MCF 10A (cell line): ENCODE measurements around the gene RIT1. TPM values are rescaled to one million over a fixed set of nuclear protein-coding genes. Genes with fewer than 3 reads are reported as not detected.

Experiments used
- BruUV-seq: library from RNA; stranded (reverse); fragments of 400-500 nt; replicated peaks from 2 replicates; lab custom pipeline; 2021; lab: Mats Ljungman, UMichigan
- CTCF ChIA-PET: fragments of 300-600 bp; sonication (Branson Sonifier 250); formaldehyde crosslinking; extraction: SDS; loops from one replicate; lab custom pipeline; 2021; ENCODE audit warnings: antibody characterized with exemption, inconsistent platforms; lab: Yijun Ruan, JAX
- POLR2A ChIA-PET: fragments of 300-600, 350-650 bp; sonication (Branson Sonifier 250); formaldehyde crosslinking; extraction: SDS; loops from one replicate; lab custom pipeline; 2020; ENCODE audit warnings: antibody characterized with exemption, inconsistent platforms; lab: Yijun Ruan, JAX
- DNase-seq: peaks from one replicate; pipeline ENCODE4 v3.0.0-alpha.2; 2018; ENCODE audit not compliant: unreplicated experiment
- H3K27ac Mint-ChIP-seq: one replicate; pipeline ENCODE4 v1.8.0; 2022; ENCODE audit warnings: mild to moderate bottlenecking, low read depth, mixed read lengths; ENCODE audit not compliant: unreplicated experiment
- H3K27me3 Mint-ChIP-seq: one replicate; pipeline ENCODE4 v1.8.0; 2022; ENCODE audit warnings: mixed read lengths; ENCODE audit not compliant: insufficient read depth, unreplicated experiment
- H3K36me3 Mint-ChIP-seq: one replicate; pipeline ENCODE4 v1.8.0; 2022; ENCODE audit warnings: mild to moderate bottlenecking, moderate library complexity, mixed read lengths; ENCODE audit not compliant: insufficient read depth, unreplicated experiment
- H3K4me1 Mint-ChIP-seq: one replicate; pipeline ENCODE4 v1.8.0; 2022; ENCODE audit warnings: mixed read lengths; ENCODE audit not compliant: insufficient read depth, unreplicated experiment
- H3K4me3 Mint-ChIP-seq: one replicate; pipeline ENCODE4 v1.8.0; 2022; ENCODE audit warnings: mild to moderate bottlenecking, moderate library complexity, mixed read lengths; ENCODE audit not compliant: unreplicated experiment
- H3K9me3 Mint-ChIP-seq: one replicate; pipeline ENCODE4 v1.8.0; 2022; ENCODE audit warnings: mixed read lengths; ENCODE audit not compliant: unreplicated experiment
- CTCF ChIP-seq: fragments of 200-600 bp; IDR thresholded peaks from one replicate; pipeline ENCODE4 v1.8.0; 2022; ENCODE audit warnings: antibody characterized with exemption, mild to moderate bottlenecking; ENCODE audit not compliant: unreplicated experiment
- intact Hi-C: fragments of 100-400 bp; cut with micrococcal nuclease; formaldehyde crosslinking; loops from 2 replicates; pipeline ENCODE4 v1.14.1; 2022
- total RNA-seq: library from RNA; stranded (reverse); gene quantifications from 2 replicates; pipeline ENCODE4 v1.2.3, GENCODE V29; 2022

The RIT1 gene
- total RNA-seq, 1 experiment from 2014 or later = 36.2 TPM

- BruUV-seq = no TSS peak
- H3K9me3 Mint-ChIP-seq = no peaks in the 10 kb centered on the region
- no peak overlapping the region for H3K4me3 Mint-ChIP-seq
- TF ChIP-seq CTCF = no peak
- no peak overlapping the region for H3K27ac Mint-ChIP-seq
- peaks cover 11% of the 10 kb centered on the region for H3K4me1 Mint-ChIP-seq
- no peaks in the 10 kb centered on the region for H3K27me3 Mint-ChIP-seq
- intact Hi-C loops = no loop called here
- no peaks in the 10 kb centered on the region for H3K36me3 Mint-ChIP-seq
- CTCF ChIA-PET = interaction anchor here (0.5 to 0.9 kb wide), 2 partner anchors 14 to 152 kb away, joined by 3 to 4 read pairs; no protein-coding TSS in a partner anchor
- POLR2A ChIA-PET = interaction anchor here (1.5 kb wide), 1 partner anchor 29 kb away, joined by 3 read pairs; the partner anchor contains the start of gene SYT11
- no peak for DNase-seq
Measured at GRCh38 chr1:155888481-155888880, 22.7 kb downstream of the RIT1 start.

- no TSS peak for BruUV-seq
- Mint-ChIP-seq H3K27ac (no peak overlapping the region), H3K4me1 (no peaks in the 10 kb centered on the region), H3K36me3 (no peaks in the 10 kb centered on the region), H3K4me3 (no peak overlapping the region), H3K27me3 (peaks cover 15% of the 10 kb centered on the region), H3K9me3 (no peaks in the 10 kb centered on the region)
- intact Hi-C loops = no loop called here
- CTCF ChIA-PET = interaction anchor here (1.2 to 1.4 kb wide), 2 partner anchors 14 to 47 kb away, joined by 3 to 5 read pairs; no protein-coding TSS in a partner anchor
- no peak for DNase-seq
- no peak for TF ChIP-seq CTCF
- POLR2A ChIA-PET = interaction anchor here (0.7 to 2.0 kb wide), 2 partner anchors 9 to 13 kb away, joined by 3 to 8 read pairs; no protein-coding TSS in a partner anchor
Measured at GRCh38 chr1:155884982-155885381, 26.2 kb downstream of the RIT1 start.

GRCh38 chr1:155884031-155884960 lies 26.9 kb downstream of the RIT1 start:
- Mint-ChIP-seq H3K4me3 (no peak overlapping the region), H3K4me1 (no peaks in the 10 kb centered on the region), H3K36me3 (no peaks in the 10 kb centered on the region), H3K27me3 (peaks cover 19% of the 10 kb centered on the region), H3K27ac (no peak overlapping the region), H3K9me3 (no peaks in the 10 kb centered on the region)
- no TSS peak for BruUV-seq
- intact Hi-C loops = no loop called here
- no peak for TF ChIP-seq CTCF
- no peak for DNase-seq
- ChIA-PET CTCF (interaction anchor here (0.7 to 1.4 kb wide), 3 partner anchors 14 to 504 kb away, joined by 3 to 5 read pairs (median 3); no protein-coding TSS in a partner anchor), POLR2A (interaction anchor here (0.7 to 2.0 kb wide), 4 partner anchors 9 to 17 kb away, joined by 3 to 8 read pairs (median 4); no protein-coding TSS in a partner anchor)

- no TSS peak for BruUV-seq
- Mint-ChIP-seq H3K9me3 (no peaks in the 10 kb centered on the region), H3K36me3 (no peaks in the 10 kb centered on the region), H3K27me3 (peaks cover 19% of the 10 kb centered on the region), H3K4me3 (no peak overlapping the region), H3K4me1 (no peaks in the 10 kb centered on the region), H3K27ac (no peak overlapping the region)
- ChIA-PET CTCF (interaction anchor here (0.6 to 1.5 kb wide), 5 partner anchors 10 to 916 kb away, joined by 3 to 6 read pairs (median 3); no protein-coding TSS in a partner anchor), POLR2A (interaction anchor here (0.7 to 1.3 kb wide), 5 partner anchors 9 to 73 kb away, joined by 3 to 8 read pairs (median 4); partner anchors contain the start of gene SYT11)
- intact Hi-C loops = no loop called here
- no peak for DNase-seq
- TF ChIP-seq CTCF = no peak
Measured at GRCh38 chr1:155882766-155883165, 28.4 kb downstream of the RIT1 start.
